Stimulated activated effector memory CD8-positive, alpha-beta T cell treated with anti-CD3 and anti-CD28 coated beads, Interleukin-12 subunit alpha, Interleukin-12 subunit beta, amount 100 ng/mL, for 72 hours (primary cell): ENCODE results near the gene CRHR1.

Experiments
- ATAC-seq: fragments of 150-1000 bp; cut with Tn5 transposase; 2 replicates; pipeline ENCODE4 v1.10.0; 2021
- DNase-seq, 2 donors: peaks; one replicate each; pipeline ENCODE4 v3.0.0; 2021 to 2022; ENCODE audit warnings: low spot score in 2 of 2
- H3K27ac Mint-ChIP-seq: one replicate; pipeline ENCODE4 v1.8.0; 2022; ENCODE audit warnings: mild to moderate bottlenecking, mixed read lengths
- H3K36me3 Mint-ChIP-seq: one replicate; pipeline ENCODE4 v1.8.0; 2022; ENCODE audit warnings: mild to moderate bottlenecking, mixed read lengths
- H3K4me1 Mint-ChIP-seq: one replicate; pipeline ENCODE4 v1.8.0; 2022; ENCODE audit warnings: mixed read lengths
- H3K4me3 Mint-ChIP-seq: one replicate; pipeline ENCODE4 v1.8.0; 2022; ENCODE audit warnings: mild to moderate bottlenecking, mixed read lengths
- H3K9me3 Mint-ChIP-seq: one replicate; pipeline ENCODE4 v1.8.0; 2022; ENCODE audit warnings: mixed read lengths

The CRHR1 gene

GRCh38 chr17:45776896-45777295 lies 7.2 kb upstream of the CRHR1 start:
- Mint-ChIP-seq H3K4me1 (no peaks in the 10 kb centered on the region), H3K36me3 (no peaks in the 10 kb centered on the region), H3K27ac (no peak overlapping the region), H3K4me3 (no peak overlapping the region), H3K9me3 (peaks cover 2% of the 10 kb centered on the region)
- DNase-seq (no peak), ATAC-seq (no peak)

GRCh38 chr17:45777388-45777787 lies 6.7 kb upstream of the CRHR1 start:
- Mint-ChIP-seq H3K4me3 (no peak overlapping the region), H3K27ac (no peak overlapping the region), H3K4me1 (no peaks in the 10 kb centered on the region), H3K9me3 (peaks cover 2% of the 10 kb centered on the region), H3K36me3 (no peaks in the 10 kb centered on the region)
- DNase-seq (no peak), ATAC-seq (no peak)

GRCh38 chr17:45780921-45781320 lies 3.2 kb upstream of the CRHR1 start:
- no peaks in the 10 kb centered on the region for H3K9me3 Mint-ChIP-seq

GRCh38 chr17:45782889-45783592 lies 1.1 kb upstream of the CRHR1 start:
- Mint-ChIP-seq H3K36me3 (no peaks in the 10 kb centered on the region), H3K27ac (no peak overlapping the region), H3K4me1 (no peaks in the 10 kb centered on the region), H3K9me3 (no peaks in the 10 kb centered on the region), H3K4me3 (peak overlapping the region; percentile 66)
- ATAC-seq, result peak; percentile 73
- peak; percentile 45 to 70 for DNase-seq

More at GRCh38 chr17:45780921-45781320, 3.2 kb upstream of the CRHR1 start:
- DNase-seq, result no peak
- ATAC-seq, result no peak
- Mint-ChIP-seq H3K27ac (no peak overlapping the region), H3K36me3 (no peaks in the 10 kb centered on the region), H3K4me1 (no peaks in the 10 kb centered on the region), H3K4me3 (no peak overlapping the region)

GRCh38 chr17:45783593-45784292 lies 377 bp upstream of the CRHR1 start:
- Mint-ChIP-seq H3K9me3 (no peaks in the 10 kb centered on the region), H3K4me1 (no peaks in the 10 kb centered on the region), H3K27ac (no peak overlapping the region), H3K36me3 (no peaks in the 10 kb centered on the region), H3K4me3 (peak overlapping the region; percentile 66)
- DNase-seq, result no peak
- ATAC-seq, result peak; percentile 33

- Mint-ChIP-seq H3K4me3 (peak overlapping the region; percentile 62), H3K4me1 (no peaks in the 10 kb centered on the region), H3K36me3 (no peaks in the 10 kb centered on the region), H3K27ac (no peak overlapping the region), H3K9me3 (no peaks in the 10 kb centered on the region)
- ATAC-seq (peak; percentile 64), DNase-seq (peak; percentile 15 to 59)
Measured at GRCh38 chr17:45784741-45785479, 790 bp downstream of the CRHR1 start.

GRCh38 chr17:45785480-45786193 lies 1.5 kb downstream of the CRHR1 start:
- Mint-ChIP-seq H3K27ac (no peak overlapping the region), H3K4me1 (no peaks in the 10 kb centered on the region), H3K9me3 (no peaks in the 10 kb centered on the region), H3K4me3 (peak overlapping the region; percentile 62), H3K36me3 (no peaks in the 10 kb centered on the region)
- ATAC-seq (no peak), DNase-seq (no peak)

GRCh38 chr17:45786349-45786748 lies 2.2 kb downstream of the CRHR1 start:
- Mint-ChIP-seq H3K9me3 (no peaks in the 10 kb centered on the region), H3K36me3 (no peaks in the 10 kb centered on the region), H3K4me3 (peak overlapping the region; percentile 62), H3K4me1 (no peaks in the 10 kb centered on the region), H3K27ac (no peak overlapping the region)
- DNase-seq (no peak), ATAC-seq (no peak)

GRCh38 chr17:45787044-45787443 lies 2.9 kb downstream of the CRHR1 start:
- Mint-ChIP-seq H3K4me1 (no peaks in the 10 kb centered on the region), H3K36me3 (no peaks in the 10 kb centered on the region), H3K4me3 (no peak overlapping the region), H3K9me3 (no peaks in the 10 kb centered on the region), H3K27ac (no peak overlapping the region)
- ATAC-seq (no peak), DNase-seq (no peak)

- no peak overlapping the region for H3K27ac Mint-ChIP-seq
- no peak overlapping the region for H3K4me3 Mint-ChIP-seq
- no peaks in the 10 kb centered on the region for H3K4me1 Mint-ChIP-seq
- H3K36me3 Mint-ChIP-seq, result no peaks in the 10 kb centered on the region
- no peaks in the 10 kb centered on the region for H3K9me3 Mint-ChIP-seq
- ATAC-seq (no peak), DNase-seq (no peak)
Measured at GRCh38 chr17:45787656-45788055, 3.5 kb downstream of the CRHR1 start.

GRCh38 chr17:45788057-45788456 lies 3.9 kb downstream of the CRHR1 start:
- no peaks in the 10 kb centered on the region for H3K4me1 Mint-ChIP-seq
- no peak for DNase-seq
- H3K27ac Mint-ChIP-seq, result no peak overlapping the region
- H3K9me3 Mint-ChIP-seq, result no peaks in the 10 kb centered on the region
- no peak overlapping the region for H3K4me3 Mint-ChIP-seq
- no peaks in the 10 kb centered on the region for H3K36me3 Mint-ChIP-seq
- ATAC-seq, result no peak

- Mint-ChIP-seq H3K4me1 (no peaks in the 10 kb centered on the region), H3K27ac (no peak overlapping the region), H3K9me3 (no peaks in the 10 kb centered on the region), H3K4me3 (no peak overlapping the region), H3K36me3 (no peaks in the 10 kb centered on the region)
- ATAC-seq, result no peak
- no peak for DNase-seq
Measured at GRCh38 chr17:45789874-45790273, 5.8 kb downstream of the CRHR1 start.

GRCh38 chr17:45790296-45790922 lies 6.3 kb downstream of the CRHR1 start:
- ATAC-seq (no peak), DNase-seq (no peak)
- H3K4me3 Mint-ChIP-seq, result no peak overlapping the region
- H3K27ac Mint-ChIP-seq, result no peak overlapping the region
- no peaks in the 10 kb centered on the region for H3K36me3 Mint-ChIP-seq
- H3K9me3 Mint-ChIP-seq, result no peaks in the 10 kb centered on the region
- H3K4me1 Mint-ChIP-seq, result no peaks in the 10 kb centered on the region

- DNase-seq (no peak), ATAC-seq (no peak)
- H3K4me3 Mint-ChIP-seq, result no peak overlapping the region
- H3K9me3 Mint-ChIP-seq, result no peaks in the 10 kb centered on the region
- H3K36me3 Mint-ChIP-seq, result no peaks in the 10 kb centered on the region
- no peaks in the 10 kb centered on the region for H3K4me1 Mint-ChIP-seq
- no peak overlapping the region for H3K27ac Mint-ChIP-seq
Measured at GRCh38 chr17:45791041-45791582, 7.0 kb downstream of the CRHR1 start.

GRCh38 chr17:45791935-45792334 lies 7.8 kb downstream of the CRHR1 start:
- Mint-ChIP-seq H3K9me3 (no peaks in the 10 kb centered on the region), H3K4me3 (no peak overlapping the region), H3K27ac (no peak overlapping the region), H3K36me3 (no peaks in the 10 kb centered on the region), H3K4me1 (no peaks in the 10 kb centered on the region)
- DNase-seq (no peak), ATAC-seq (no peak)
